CD4-positive, alpha-beta T cell treated with Interleukin-4 for 1 hour (primary cell): ENCODE data around the gene CFLAR.
"Not testable (repeated sequence)": the region's sequence is repeated elsewhere in the genome, so short reads cannot be mapped to it uniquely, and the experiment has no call there.

Experiments
- DNase-seq, 2 donors: peaks; one replicate each; pipeline ENCODE4 v3.0.0-alpha.2; 2020 to 2022

CFLAR gene

GRCh38 chr2:201116115-201116958, at the start of gene CFLAR:
Gene CFLAR, plus strand, starts transcription at chr2:201116164. Its CDS starts 13,702 bp downstream, at chr2:201129866.
- DNase-seq: peak; percentile 85

DNA sequence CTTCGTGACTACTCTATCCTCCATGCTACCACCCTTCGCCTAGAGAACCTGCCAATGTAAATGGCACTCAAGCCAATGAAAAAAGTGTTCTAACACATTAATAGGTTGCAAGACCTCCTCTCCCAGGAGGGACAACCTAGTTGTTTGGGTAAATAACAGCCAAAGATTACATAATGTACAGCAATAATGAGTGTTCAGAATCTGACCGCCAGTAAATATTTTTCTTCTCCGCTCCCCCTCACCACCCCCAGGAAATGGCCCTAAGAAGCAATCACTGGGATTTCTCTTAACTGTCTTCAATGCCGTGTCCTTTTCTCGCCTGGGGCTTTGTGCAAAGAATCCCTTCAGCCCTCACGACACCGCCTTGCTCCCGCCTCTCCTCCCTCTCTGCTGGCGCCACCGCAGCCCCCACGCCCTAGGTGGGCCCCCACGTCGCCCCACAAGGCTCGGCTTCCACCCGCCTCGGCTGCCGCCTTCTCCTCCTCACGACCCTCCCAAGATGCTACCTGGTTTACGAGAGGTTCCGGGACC, 45.0 kb upstream of the CFLAR start:
- no peak for DNase-seq

GRCh38 chr2:201071479-201072200, 44.3 kb upstream of the CFLAR start, which contains the start of the genes HYCC2 and NDUFB3:
Gene HYCC2, minus strand, starts transcription at chr2:201071671. Its CDS starts 47,662 bp downstream, at chr2:201024009.
Gene NDUFB3, plus strand, starts transcription at chr2:201072001. Its CDS starts 6,882 bp downstream, at chr2:201078883.
- DNase-seq: peak; percentile 95 to 96

- DNase-seq: no peak
Measured at GRCh38 chr2:201072201-201072530, 43.8 kb upstream of the CFLAR start.

DNA sequence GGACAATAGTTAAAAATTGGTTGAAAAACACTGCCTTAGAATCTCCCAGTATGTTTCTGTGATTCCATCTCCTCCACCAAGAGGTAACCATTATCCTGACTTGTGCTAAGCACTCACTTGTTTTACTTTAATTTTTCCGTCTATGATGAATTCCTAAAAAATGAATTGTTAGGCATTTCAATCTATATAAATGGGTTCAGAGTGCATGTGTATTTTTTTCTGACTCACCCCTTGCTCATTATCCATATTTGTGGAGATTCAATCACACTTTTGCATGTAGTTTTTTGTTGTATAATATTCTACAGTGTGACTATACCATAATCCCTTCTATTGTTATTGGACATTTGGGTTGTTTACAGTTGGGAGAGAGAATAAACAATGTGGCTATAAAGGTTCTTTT, 42.9 kb upstream of the CFLAR start:
- DNase-seq: no peak

GRCh38 chr2:201074996-201075395, 41.0 kb upstream of the CFLAR start:
- no peak for DNase-seq

GRCh38 chr2:201084863-201085262, 31.1 kb upstream of the CFLAR start:
- DNase-seq: no peak

GRCh38 chr2:201090574-201090973, 25.4 kb upstream of the CFLAR start:
- DNase-seq: no peak

DNA sequence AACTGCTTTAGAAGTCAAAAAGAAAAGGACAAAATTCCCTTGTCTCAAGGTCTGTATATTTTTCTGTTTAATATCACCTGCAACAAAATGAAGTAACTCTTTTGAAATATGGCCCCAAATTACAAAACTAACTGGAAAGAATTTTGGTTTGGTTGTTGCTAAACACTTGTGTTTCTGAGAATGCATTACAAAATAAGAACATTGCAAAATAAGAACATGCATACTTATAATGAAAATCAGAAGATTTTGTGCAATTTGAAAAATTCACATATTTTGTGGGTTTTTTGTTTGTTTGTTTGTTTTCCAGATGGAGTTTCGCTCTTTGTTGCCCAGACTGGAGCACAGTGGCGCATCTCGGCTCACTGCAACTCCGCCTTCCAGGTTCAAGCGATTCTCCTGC, 22.4 kb upstream of the CFLAR start:
- DNase-seq: peak in 1 of 2 donors; percentile 27

- DNase-seq: no peak
Measured at GRCh38 chr2:201100497-201100896, 15.5 kb upstream of the CFLAR start.

- DNase-seq: no peak
Measured at GRCh38 chr2:201105759-201106158, 10.2 kb upstream of the CFLAR start.

- DNase-seq: no peak
Measured at GRCh38 chr2:201107624-201108023, 8.3 kb upstream of the CFLAR start.

DNA sequence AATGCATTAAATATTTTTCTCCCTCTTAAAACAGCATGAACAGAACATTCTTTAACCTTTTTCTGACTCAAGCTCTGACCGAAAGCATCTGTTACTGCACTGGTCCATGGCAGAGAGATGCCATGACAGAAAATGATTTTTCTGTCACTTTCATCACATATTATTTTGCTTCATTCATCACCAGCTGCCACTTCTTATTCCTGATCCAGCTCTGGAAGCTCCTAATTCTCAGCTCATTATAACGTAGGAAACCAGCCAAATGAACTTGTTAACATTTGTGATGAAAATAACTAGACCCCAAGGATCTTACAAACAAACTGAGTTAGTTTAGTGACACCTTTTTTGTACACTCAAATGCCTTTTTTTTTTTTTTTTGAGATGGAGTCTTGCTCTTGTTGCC, 7.6 kb upstream of the CFLAR start:
- DNase-seq: no peak

GRCh38 chr2:201109186-201109585, 6.8 kb upstream of the CFLAR start:
- no peak for DNase-seq

GRCh38 chr2:201110615-201111014, 5.3 kb upstream of the CFLAR start:
- DNase-seq: no peak

DNA sequence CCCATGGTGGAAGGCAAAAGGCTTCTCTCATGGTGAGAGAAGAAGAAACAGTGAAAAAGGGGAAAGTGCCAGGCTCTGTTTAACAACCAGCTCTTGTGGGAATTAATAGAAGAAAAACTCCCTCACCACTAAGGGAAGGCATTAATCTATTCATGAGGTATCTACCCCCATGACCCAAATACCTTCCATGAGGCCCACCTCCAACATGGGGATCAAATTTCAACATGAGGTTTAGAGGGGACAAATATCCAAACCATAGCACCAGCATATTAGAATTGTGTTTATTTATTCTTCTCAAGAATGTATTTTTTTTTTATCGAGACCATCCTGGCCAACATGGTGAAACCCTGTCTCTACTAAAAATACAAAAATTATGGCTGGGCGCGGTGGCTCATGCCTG, 4.9 kb upstream of the CFLAR start:
- no peak for DNase-seq

- DNase-seq: no peak
Measured at GRCh38 chr2:201114350-201114749, 1.6 kb upstream of the CFLAR start.

- DNase-seq: no peak
Measured at GRCh38 chr2:201114846-201115245, 1.1 kb upstream of the CFLAR start.

DNA sequence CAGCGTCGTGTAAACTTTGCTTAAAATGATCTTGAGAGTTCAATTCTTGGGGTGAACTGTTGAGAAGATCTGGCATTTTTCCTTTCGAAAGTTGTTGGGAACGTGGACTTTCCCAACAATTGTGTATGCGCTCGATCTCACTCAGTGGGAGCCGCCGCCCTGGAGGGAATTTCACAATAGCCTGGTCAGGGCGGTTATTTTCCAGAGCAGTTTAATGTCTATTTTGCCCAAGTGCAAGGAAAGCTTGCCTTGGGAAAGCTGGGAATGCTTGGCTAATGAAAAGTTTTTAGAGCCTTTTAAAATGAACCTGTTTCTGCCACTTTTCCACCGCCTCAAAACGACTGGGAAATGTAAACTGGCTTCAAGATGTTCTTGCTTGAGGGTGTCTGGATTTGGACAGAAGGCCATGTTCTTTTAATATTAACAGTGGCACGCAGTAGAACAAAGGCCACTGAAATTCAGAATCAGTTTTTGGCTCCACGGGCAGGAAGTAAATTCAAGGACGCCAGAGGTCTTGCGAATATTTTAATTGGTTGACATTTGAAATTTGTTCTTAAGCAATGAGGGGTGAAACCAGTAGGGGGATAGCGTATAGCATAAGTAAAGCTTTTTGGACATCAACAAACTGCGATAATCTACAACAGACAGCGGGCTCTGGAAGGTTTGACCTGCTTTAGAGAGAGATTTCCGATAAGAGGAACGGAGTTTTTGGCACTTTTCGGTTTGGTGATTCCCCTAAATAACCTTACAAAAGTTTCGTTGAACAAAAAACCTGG, 1.2 kb downstream of the CFLAR start:
- peak; percentile 52 to 83 for DNase-seq

GRCh38 chr2:201117735-201118094, 1.8 kb downstream of the CFLAR start:
- DNase-seq: not testable (repeated sequence)

- peak; percentile 90 to 92 for DNase-seq
Measured at GRCh38 chr2:201118121-201118960, 2.4 kb downstream of the CFLAR start.
